Thoracic aorta (tissue), 2 donors: ENCODE measurements around the gene PLCL2. TPM values are rescaled to one million over a fixed set of nuclear protein-coding genes. Genes with fewer than 3 reads are reported as not detected.

Experiments
- ATAC-seq: fragments of 150-250 bp; one replicate; pipeline ENCODE4 v1.8.0; 2017; ENCODE audit warnings: low read depth; ENCODE audit not compliant: insufficient number of reproducible peaks, low FRiP score
- DNase-seq: peaks from one replicate; pipeline ENCODE4 v3.0.0-alpha.2; 2020; ENCODE audit warnings: low spot score
- H3K27ac ChIP-seq, 2 donors: fragments of 200-600 bp; sonication (generic); 1 replicate in 1 of 2; 2 replicates in 1 of 2; pipeline ENCODE4 v1.5.1; 2016; ENCODE audit warnings: mild to moderate bottlenecking in 2 of 2, moderate library complexity in 2 of 2
- H3K27me3 ChIP-seq: fragments of 200-600 bp; sonication (generic); replicated peaks from 2 replicates; pipeline ENCODE4 v1.6.0; 2016; ENCODE audit warnings: mild to moderate bottlenecking; ENCODE audit not compliant: insufficient read depth
- H3K36me3 ChIP-seq: fragments of 200-600 bp; sonication (generic); one replicate; pipeline ENCODE4 v1.5.1; 2016
- H3K4me1 ChIP-seq, 2 donors: fragments of 200-600 bp; sonication (generic); 1 replicate in 1 of 2; 2 replicates in 1 of 2; pipeline versions ENCODE4 v1.5.1 to v1.6.0; 2016; ENCODE audit warnings: low read depth in 2 of 2, mild to moderate bottlenecking in 1 of 2; ENCODE audit not compliant: control insufficient read depth in 1 of 2
- H3K4me3 ChIP-seq: fragments of 200-600 bp; sonication (generic); 2 replicates; pipeline ENCODE4 v1.5.1; 2016; ENCODE audit warnings: mild to moderate bottlenecking
- H3K9me3 ChIP-seq: fragments of 200-600 bp; sonication (generic); 2 replicates; pipeline ENCODE4 v1.5.1; 2016
- CTCF ChIP-seq: fragments of 200-600 bp; sonication (generic); IDR thresholded peaks from one replicate; pipeline ENCODE4 v1.5.1; 2019; ENCODE audit warnings: antibody characterized with exemption
- total RNA-seq, 2 donors: library from RNA; depleted of rRNA; stranded (reverse); fragments of >200 nt; gene quantifications; one replicate each; pipeline versions ENCODE4 v1.1.0 to v1.2.3, GENCODE V29; 2016

The PLCL2 gene
- total RNA-seq, 2 donors from 2014 or later = 6.9 to 17.1 TPM

DNA sequence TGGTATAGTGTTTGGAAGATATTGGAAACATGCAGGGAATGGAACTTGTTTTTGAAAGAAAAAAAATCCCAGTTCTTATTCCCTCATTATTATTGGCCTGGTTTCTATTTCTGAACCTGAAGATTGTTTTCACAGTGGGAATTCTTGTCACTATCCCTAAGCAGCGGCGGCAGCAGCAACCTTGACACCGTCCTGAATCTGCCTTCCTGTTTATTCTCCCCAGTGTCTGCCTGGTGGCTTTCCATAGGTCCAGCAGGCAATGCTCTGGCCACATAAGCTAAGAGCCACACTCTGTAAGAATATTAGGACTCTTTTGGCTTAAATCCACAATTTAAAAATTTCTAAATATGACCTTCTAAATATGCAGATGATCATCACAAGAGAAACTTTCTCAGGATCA is 178.0 kb downstream of the PLCL2 start:
- DNase-seq = no peak
- peaks cover 0 to 7% of the 10 kb centered on the region in 2 donors for H3K4me1 ChIP-seq
- H3K27ac ChIP-seq = no peak overlapping the region
- ATAC-seq = no peak
- H3K9me3 ChIP-seq = no peaks in the 10 kb centered on the region
- H3K36me3 ChIP-seq = no peaks in the 10 kb centered on the region
- TF ChIP-seq CTCF = no peak
- no peak overlapping the region for H3K4me3 ChIP-seq
- H3K27me3 ChIP-seq = no peaks in the 10 kb centered on the region

DNA sequence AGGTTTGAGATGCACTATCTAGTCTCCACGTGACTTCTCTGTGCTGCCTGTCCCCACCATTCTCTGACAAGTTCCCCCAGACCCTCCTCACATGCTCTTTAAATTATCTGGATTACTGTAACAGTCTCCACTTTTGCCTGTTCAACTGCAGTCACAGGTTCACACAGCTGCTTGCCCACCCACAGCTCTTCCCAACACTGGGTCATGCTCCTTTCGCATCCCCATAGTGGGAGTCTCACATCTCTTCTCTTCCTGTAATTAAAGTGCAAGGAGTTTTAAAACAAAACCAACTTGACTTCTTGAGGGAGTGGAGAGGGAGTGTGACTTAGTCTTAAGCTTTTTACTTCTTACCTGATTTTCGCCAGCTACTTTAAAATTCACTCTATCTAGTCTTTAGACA is 178.8 kb downstream of the PLCL2 start:
- Histone ChIP-seq H3K9me3 (no peaks in the 10 kb centered on the region), H3K36me3 (peaks cover 3% of the 10 kb centered on the region), H3K27me3 (no peaks in the 10 kb centered on the region), H3K4me3 (no peak overlapping the region), H3K27ac (no peak overlapping the region), H3K4me1 (peaks cover 0 to 7% of the 10 kb centered on the region in 2 donors)
- ATAC-seq (no peak), DNase-seq (no peak)
- no peak for TF ChIP-seq CTCF

DNA sequence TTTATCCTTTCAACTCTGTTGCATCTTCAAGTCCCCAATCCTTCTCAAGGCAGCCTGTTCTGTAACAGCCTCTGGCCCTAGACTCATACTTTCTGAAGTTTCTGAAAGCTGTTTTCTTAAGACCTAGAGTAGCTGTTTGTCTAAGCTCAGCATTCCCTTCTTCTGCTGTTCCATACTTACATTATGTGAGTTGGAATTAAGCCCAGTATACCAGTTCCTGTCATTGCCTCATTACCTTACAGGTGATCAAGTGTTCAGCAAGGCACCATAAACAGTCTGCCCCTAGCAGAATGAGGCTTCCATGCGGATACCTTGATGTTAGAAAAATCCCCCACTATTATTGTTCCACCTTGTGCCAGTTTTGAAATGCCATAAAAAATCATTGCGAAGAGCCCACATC is 180.6 kb downstream of the PLCL2 start:
- ATAC-seq (no peak), DNase-seq (no peak)
- Histone ChIP-seq H3K9me3 (no peaks in the 10 kb centered on the region), H3K36me3 (peaks cover 9% of the 10 kb centered on the region), H3K4me3 (no peak overlapping the region), H3K4me1 (peaks cover 0 to 7% of the 10 kb centered on the region in 2 donors), H3K27ac (no peak overlapping the region), H3K27me3 (no peaks in the 10 kb centered on the region)
- TF ChIP-seq CTCF = no peak

DNA sequence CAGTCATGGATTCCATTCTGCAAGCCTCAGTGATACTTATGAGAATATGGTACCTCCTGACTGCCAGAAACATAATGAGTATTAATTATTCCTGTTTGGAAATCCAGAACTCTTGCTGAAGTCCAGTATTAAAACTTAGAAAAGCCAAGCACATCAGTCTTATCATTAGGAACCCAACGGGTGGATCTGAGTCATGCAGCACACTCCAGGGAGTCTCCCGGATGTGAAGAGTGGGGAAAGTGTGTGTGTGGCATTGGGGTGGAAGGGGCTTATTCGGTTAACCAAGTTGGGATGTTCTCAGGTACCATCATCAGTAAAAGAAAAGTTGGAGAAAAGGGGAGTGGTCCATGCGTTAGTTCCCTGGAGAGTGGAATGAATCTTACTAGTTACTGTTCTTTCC is 181.1 kb downstream of the PLCL2 start:
- Histone ChIP-seq H3K27me3 (no peaks in the 10 kb centered on the region), H3K4me1 (peaks cover 0 to 7% of the 10 kb centered on the region in 2 donors), H3K36me3 (peaks cover 9% of the 10 kb centered on the region), H3K4me3 (no peak overlapping the region), H3K27ac (no peak overlapping the region), H3K9me3 (no peaks in the 10 kb centered on the region)
- ATAC-seq (no peak), DNase-seq (no peak)
- TF ChIP-seq CTCF = no peak

DNA sequence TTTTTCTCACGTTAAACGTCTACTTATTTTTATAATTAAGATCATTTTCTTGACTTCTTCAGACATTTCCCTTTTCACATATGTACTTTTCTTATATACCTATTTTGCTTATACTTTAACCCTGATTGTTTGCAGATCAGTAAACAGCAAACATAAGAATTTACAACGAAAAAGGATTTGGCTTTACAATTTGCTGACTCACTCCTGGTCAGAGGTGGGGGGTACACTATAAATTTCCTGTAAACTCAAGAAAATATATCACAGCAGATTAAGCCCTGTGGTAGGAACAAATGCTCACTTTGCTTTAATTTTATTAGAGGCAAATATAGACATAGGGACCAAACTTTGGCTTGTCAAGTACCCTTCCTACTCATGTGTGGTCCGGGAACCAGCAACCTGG is 185.0 kb downstream of the PLCL2 start:
- no peaks in the 10 kb centered on the region for H3K9me3 ChIP-seq
- no peak for TF ChIP-seq CTCF
- DNase-seq = no peak
- peaks cover 9% of the 10 kb centered on the region for H3K36me3 ChIP-seq
- H3K4me1 ChIP-seq = no peaks in the 10 kb centered on the region
- no peak for ATAC-seq
- H3K27me3 ChIP-seq = no peaks in the 10 kb centered on the region
- H3K4me3 ChIP-seq = no peak overlapping the region
- no peak overlapping the region for H3K27ac ChIP-seq
